Stimulated activated CD4-positive, alpha-beta T cell treated with anti-CD3 and anti-CD28 coated beads, Interleukin-4, amount 100 ng/mL, for 4 hours (primary cell): Measurements from ENCODE around the gene PDGFRA.

Source experiments
- DNase-seq, 2 experiments: peaks; one replicate each; pipeline ENCODE4 v3.0.0-alpha.2; 2020

The PDGFRA gene

DNA sequence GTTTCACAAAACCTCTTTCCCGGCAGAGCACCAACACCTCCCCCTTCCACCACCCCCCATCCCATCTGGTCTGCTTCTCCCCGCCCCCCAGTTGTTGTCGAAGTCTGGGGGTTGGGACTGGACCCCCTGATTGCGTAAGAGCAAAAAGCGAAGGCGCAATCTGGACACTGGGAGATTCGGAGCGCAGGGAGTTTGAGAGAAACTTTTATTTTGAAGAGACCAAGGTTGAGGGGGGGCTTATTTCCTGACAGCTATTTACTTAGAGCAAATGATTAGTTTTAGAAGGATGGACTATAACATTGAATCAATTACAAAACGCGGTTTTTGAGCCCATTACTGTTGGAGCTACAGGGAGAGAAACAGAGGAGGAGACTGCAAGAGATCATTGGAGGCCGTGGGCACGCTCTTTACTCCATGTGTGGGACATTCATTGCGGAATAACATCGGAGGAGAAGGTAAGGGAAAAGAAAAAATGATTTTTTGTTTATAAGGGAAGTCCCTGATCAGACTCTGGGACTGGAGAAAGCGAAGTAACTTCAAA lies at the start of gene PDGFRA:
TSS of gene PDGFRA (plus strand) at position 333 of the 541 bp plus-strand sequence. CDS start 29,476 bp downstream, outside the sequence.
- DNase-seq: no peak

DNA sequence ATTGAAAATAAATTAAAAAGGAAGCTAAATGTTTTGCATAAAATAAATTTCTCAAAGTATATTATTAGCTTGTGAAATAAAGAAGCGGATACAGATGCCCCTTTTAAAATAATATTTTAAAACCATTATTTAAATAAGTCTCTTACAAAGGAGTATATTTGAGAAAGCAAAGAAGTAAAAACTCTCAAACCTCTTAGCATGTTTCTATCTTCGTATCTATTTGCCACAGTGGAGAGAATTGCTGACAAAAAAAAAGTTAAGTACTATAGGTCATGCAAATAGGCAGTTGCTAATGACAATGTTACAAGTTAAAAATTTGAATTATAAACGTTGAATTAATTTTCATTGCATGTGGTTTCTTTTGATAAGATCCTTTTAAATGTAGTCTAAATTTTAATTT lies 44.5 kb upstream of the PDGFRA start:
- no peak for DNase-seq

DNA sequence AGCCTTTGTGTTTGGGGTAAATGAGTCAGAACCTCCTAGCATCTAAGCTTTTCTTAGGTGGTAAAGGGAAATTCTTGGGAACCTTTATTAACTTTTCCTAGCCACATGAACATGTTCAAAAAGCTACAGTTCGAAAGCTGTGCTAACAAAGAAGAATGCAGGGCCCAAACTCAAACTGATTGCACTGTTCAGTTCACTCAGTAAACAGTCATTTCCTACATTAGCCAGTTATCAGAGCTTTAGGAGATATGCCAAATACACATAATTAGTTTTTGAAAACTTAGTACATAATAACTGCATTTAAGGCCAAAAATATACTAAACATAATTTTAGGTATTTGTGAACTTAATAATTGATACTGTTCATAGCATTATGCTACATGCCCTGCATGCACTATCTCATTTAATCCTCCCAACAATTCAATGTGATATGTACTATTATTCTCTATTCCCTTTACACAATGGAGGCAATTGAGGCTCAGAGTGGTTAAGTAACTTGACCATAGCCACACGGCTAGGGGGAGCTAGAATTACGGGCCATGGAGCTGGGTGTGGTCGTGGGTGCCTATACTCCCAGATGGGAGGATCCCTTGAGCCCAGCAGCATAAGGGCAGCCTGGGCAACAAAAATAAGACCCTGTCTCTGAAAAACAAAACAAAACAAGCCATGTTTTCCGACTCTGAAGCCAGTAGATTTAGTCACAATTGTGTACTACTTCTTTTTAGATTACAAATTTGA lies 43.9 kb upstream of the PDGFRA start:
- no peak for DNase-seq

DNA sequence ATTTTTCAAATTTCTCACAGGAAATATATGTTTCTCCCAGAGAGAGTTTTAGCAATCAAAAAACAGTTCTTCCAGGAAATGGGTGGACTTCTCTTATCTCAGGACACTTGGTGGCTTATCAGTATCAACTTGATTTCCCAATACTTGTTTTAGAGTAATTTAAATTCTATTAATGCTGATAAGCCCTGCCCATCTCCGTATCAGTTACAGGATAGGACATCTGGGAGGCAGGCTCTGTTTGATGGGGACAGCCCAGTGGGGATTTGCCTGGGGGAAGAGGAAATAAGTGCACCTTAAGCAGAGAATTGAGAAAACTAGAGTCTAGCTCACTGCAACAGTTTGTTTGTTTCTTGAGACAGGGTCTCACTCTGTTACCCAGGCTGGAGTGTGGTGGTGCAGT lies 43.2 kb upstream of the PDGFRA start:
- DNase-seq: no peak

DNA sequence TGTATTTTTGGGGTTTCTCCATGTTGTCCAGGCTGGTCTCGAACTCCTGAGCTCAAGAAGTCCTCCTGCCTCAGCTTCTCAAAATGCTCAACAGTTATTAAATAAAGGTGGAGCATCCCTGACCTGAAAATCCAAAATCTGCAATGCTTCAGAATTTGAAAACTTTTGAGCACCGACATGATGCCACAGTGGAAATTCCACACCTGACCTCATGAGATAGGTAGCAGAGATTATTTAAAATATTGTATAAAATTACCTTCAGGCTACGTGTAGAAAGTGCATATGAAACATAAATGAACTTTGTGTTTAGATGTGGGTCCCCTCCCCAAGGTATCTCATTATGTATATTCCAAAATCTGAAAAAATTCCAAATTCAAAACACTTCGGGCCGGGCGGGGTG lies 42.7 kb upstream of the PDGFRA start:
- DNase-seq: no peak

DNA sequence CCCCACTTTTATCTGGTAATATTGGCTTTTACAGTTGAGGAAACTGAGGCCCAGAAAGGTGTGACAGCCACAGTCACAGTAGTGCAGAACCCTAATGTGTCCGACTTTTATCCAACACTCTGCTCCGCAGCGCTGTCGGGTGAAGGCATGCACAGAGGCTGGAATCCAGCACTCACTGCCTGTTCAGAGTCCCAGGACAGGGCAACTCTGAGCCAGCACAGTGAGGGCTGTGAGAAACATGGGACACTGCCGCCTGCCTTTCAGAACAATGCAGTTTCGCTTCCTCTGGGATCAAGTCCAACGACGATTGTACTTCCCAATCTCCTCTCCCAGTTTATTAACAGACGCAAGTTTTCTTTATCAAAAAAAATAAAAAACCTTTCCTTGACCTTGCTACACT lies 41.9 kb upstream of the PDGFRA start:
- DNase-seq: no peak

DNA sequence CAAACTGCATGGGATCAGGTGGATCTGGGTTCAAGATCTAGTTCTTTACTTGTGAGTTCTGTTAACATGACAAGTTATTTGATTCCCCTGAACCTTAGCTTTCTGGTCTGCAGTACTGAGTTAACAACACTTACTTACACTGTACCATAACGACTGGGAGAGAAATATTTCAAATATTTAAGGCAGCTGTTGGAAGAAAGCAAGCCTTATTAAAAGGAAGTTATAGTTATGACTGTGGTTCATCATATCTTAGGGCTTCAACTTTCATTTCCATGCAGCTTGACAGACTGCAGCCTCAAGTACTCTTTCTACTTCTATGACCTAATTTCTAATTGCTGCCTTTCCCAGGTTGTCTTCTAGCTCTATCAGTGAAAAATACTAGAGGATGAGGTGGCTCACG lies 40.0 kb upstream of the PDGFRA start:
- no peak for DNase-seq

DNA sequence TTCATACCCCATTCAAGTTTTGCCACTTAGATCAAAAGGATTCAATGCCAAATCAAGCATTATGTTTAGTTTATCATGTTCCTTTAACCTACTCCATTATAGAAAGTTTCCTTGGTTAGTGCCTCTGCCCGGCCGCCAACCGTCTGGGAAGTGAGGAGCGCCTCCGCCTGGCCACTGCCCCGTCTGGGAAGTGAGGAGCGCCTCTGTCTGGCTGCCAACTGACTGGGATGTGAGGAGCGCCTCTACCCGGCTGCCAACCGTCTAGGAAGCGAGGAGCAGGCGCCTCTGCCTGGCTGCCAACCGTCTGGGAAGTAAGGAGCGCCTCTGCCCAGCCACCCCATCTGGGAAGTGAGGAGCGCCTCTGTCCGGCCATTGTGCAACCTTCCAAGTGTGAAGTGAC lies 36.3 kb upstream of the PDGFRA start:
- DNase-seq: no peak

DNA sequence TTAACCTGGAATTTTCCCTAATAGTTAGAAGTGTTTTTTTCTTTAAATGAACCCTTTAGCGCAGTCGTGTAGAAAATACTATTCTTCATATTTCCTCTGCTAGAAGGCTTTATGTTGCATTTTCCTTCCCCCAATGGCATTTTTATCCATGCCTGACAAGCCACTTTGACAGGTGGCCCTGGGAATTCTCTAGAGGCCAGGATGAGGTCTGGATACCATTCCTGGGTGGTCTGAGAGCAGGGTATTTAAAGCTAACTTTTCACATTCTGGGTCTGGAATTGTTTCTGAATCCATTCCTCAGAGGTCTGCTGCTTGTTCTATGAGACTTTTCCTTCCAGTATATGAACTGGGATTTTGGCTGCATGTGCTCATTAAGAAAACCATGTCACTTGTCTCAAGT lies 31.2 kb upstream of the PDGFRA start:
- DNase-seq: no peak

DNA sequence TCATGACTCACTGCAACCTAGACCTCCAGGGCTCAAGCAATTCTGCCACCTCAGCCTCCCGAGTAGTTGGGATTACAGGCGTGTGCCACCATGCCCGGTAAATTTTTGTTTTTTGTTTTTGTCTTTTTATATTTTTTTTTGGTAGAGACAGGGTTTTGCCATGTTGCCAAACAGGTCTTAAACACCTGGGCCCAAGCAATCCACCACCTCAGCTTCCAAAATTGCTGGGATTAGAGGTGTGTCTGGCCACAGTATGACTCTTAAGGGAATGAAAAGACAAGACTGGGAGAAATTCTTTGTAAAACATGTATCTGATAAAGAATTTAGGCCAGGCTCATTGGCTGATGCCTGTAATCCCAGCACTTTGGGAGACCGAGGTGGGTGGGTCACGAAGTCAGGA lies 29.2 kb upstream of the PDGFRA start:
- no peak for DNase-seq

DNA sequence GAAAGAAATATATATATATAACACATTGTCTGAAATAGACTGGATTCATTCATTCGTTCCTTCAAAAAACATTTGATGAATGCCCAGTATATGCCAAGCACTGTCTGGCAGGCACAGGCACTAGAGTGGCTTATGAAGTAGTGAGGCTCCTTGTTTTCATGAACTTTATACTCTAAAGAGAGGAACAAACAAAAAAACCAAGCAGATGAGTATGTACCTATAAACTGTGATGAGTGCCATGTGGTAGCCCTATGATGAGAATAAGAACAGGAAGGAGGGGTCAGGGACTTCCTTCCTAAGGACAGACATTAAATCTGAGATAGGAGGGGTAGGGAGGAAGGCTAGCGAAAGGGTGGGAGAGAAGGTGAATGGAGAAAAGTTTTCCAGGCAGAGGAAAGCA lies 19.5 kb upstream of the PDGFRA start:
- DNase-seq: no peak

DNA sequence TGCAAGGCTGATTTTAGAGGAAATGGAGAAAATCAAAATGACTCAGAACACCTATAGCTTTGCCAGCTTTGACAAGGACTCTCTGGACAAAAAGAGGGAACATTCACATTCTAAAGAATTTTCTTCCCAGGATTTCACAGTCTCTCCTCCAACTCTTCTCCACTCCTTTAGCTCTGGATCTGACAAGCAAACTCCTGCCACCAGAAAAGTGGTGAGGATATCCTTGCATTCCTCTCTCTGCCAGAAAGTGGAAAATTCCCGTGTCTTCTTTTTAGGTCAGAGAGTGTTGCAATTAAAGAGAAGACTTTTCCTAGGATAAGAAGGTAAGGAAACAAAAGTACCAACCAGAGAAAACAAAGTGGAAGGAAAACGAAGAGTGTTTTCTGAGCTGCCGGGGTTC lies 16.1 kb upstream of the PDGFRA start:
- no peak for DNase-seq

DNA sequence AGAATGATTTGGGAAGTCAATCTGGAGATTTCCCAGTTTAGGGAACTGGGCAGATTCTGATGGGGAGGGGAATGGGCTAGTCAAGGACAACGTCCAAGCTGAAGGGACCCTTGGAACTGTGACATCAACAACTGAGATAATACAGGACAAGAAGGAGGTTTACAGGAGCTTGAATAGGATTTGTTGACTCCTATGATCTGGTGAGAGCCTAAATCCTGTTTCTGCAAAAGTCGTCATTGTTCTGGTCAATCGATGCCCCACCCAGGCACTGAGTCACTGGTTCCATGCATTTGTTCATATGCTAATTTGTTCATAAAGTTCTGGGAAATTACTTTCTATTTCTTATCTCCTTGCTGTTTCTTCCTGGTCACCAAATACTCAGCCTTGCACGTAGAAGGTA lies 15.3 kb upstream of the PDGFRA start:
- DNase-seq: no peak

DNA sequence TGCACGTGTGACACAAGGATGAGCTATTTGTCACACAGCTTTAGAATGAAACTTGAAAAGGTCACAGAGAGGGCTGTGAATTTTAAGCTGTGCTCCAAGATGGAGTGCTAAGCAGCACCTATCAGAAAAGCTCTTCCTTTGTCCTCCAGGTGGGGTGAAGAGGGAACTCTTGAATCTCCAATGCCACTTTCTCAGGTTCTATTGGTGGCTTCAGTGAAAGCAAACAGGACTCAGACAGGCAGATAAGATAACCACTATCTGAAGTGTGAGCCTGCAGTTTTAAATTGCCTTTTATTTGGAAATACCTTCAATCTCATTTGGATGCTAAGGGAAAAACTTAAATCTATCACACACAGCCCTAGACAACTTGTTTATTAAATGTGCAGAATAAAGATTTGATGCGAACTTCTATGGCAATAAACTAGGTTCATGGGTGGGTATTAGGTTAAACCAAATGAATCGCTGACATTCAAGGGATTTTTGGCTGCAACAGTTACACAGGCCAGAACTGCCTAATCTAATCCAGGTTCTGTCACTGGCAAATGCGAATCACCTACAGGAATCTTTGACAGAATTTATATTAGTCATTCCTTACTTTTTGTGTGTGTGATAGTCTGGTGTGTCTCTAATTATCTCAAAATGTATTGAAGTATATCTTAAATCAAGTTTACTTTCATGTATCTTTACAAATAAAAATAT lies 13.6 kb upstream of the PDGFRA start:
- DNase-seq: no peak

DNA sequence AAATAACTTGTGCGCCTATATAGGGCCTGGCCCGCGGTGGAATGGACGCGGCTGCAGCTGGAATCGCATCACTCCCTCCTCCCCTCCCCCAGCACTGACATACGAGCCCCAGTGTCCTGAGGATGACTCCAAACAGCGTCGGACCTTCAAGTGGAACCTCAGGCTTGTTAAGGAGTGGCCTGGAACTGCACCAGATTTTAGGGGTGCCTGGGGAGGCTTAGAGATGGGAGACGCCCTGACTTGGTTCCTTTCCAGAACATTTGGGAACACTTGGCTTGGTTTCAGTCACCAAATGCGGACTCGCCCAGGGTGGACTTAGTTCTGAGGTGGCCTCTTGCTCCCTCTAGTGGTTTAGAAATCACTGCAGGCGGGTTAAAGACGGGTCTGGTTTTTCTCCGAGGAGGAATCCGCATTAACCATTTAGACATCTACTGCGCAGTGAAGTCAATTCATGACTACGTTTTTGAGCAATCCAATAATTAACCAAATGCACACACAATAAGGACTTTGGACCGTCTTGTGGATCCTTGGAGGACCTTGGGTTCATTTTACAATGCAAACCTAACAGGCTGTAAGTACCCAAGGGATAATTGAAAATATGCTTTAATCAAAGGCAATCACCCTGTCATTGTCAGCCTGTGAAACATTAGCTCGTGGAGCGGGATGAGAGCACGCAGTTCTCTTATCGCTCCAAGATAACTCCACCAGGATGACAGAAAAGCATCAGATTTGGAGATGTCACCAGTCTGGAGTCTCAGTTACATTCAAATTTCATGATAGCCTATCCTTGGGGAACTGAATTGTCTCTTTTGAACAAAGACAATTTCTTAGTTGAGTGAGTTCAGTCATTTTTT lies 11.2 kb upstream of the PDGFRA start:
- peak; percentile 32 to 38 for DNase-seq

DNA sequence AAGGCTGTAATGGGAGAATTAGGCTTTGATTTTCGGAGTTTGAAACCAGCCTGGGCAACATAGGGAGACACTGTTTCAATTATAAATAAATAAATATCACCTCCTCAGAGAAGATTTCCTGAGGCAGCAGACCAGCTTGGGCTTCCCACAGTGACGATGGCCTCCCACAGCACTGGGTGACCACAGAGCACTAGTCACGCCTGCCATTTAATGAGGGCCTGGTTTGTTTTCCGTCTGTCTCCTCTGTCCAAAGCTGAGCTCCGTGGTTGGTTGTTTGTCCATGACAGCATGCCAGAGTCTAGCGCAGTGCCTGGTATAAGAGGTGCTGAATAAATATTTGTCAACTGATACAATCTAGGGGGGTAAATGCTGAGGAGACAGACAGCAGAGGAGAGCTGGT lies 10.4 kb upstream of the PDGFRA start:
- no peak for DNase-seq

DNA sequence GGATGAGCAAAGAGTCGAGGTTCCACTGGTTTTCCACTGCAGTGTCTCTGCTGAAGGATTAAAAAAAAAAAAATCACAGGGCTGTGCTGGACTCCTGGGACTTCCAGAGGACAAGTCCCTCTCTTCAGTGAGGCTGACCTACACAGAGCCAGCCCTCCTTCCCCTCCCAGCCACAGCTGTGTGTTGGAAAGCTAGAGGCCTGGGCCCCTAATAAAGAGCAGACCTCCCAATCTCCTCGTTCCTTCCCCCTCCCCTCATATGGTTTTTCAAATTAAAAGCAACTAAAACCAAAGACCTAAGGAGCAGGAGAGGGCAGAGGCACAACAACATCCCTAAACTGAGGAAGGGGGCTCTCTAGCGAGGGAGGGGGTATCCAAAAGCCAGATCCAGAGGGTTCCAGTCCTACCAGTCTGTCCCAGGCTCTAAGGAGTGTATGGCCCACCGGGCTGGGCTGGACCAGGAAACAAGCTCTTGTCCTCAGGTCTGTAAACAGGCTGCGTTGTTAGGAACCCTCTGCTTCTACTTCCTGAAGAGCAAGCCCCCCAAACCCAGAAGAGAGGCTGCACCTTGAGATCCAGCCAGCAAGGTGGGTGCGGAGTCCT lies 4.0 kb upstream of the PDGFRA start:
- DNase-seq: no peak

DNA sequence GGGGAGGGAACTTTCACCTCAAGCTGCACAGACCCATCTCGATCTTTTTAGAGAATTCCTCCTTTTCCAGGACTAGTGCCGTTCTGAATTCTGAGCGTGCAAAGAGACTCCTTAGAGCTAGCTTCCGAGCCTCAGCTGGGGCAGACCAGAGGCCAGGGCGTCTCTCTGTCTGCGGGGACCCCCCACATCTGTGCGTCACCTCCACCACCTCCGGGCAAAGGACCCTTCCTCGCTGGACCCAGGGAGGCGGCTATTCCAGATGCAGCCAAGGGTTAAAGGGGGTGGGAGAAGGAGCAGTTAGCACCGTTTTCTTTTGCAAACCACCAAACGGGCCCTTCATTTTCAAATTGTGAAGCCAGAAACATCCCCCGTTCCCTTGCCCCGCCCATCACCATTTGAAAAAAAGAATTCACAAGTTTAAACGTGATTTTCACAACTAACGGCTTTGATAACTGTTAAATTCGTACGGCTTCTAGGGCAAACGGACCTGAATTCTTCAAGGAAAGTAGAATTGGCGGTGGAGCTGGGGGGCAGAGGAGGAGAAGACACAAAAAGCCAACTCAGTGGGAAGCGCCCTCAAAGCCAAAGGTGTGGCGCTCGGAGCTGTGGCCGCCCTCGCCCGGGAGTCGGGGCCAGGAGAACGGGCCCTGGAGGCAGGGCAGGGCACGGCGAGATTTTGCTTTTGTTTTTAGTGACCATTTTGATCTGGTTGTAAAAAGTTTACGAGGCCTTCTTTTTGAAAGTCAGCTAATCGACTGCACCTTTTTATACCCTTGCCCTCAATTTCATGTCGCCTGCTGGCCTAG lies 3.3 kb upstream of the PDGFRA start:
- no peak for DNase-seq

DNA sequence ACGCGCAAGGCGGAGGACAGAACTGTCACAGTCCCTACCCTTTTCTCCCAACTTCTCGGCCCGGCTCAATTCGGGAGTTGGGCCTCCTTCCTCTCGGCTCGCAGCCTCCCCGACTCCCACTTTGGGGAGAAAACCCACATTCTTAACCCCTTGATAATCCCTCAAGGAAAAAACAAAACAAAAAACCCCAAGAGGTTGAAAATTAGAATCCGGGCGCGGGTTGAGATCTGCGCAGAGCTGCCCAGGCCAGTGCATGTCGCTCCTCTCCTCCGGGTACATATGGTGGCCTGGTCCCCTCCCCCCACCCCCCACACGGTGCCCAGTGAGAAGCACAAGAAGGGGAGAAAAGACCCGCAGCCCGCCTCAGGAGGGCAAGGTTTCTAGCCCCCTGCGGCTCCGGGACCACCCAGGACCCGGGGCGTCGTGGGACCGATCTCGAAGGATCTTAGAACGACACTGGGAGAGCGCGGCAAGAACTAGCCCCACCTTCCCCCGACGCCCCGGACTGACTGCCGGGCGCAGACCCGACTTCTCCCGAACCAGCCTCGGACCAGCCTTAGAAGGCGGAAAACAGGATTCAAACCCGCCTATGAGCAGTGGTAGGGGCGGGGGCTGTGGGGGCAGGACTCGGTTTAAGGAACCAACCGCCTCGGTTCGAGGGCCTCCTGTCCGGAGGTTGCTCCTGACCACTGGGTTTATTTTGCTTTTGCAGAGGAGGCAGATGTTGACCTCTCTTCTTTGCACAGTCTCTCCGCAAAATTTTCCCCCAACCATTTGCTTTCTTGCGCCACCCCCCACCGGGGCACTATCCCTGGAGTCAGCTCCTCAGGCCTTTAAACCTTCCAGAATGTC lies 2.5 kb upstream of the PDGFRA start:
- DNase-seq: no peak

DNA sequence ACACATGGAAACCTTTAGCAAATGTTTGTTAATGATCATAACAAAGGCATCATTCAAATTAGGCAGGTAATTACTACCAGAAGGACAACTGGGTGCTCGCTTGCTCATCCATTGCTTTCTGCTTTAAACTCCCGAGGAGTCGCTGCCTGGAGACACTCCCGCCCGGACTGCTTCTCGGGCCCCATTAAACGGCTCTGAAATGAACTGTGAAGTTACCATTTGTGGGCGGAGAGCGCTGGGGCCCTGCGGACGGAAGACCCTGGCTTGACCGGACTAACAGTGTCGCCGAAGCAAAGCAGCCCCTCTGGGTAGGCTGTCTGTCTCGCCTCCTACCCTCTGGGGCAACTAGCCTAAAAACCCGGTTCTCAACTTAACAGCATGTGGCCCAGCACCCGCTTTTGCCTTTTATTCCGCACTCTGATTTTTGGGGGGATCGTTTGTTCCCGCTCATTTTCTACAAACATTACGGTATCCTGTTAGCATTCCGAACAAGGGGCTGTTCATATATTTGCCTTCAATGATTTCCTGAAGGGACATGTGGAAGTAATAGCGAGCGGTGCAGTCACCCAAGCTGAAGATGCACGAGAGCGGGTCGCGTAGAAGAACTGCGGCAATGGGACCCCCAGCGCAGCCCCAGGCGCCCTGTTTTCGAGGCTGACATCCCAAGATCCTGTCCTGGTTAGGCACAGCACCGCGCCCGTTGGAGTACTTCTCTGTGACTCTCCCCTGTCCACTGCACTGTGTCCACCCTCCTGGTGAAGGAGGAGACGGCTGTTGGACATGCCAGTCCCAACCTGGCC lies 1.6 kb upstream of the PDGFRA start:
- DNase-seq: no peak
